GM18870 (cell line): ENCODE data around the gene HRAS.
"Not testable (repeated sequence)": the region's sequence is repeated elsewhere in the genome, so short reads cannot be mapped to it uniquely, and the experiment has no call there.

Source experiments
- ATAC-seq: cut with Tn5 transposase; IDR thresholded peaks from one replicate; pipeline ENCODE4 v1.9.1; 2021; ENCODE audit warnings: moderate library complexity; ENCODE audit not compliant: unreplicated experiment

Gene HRAS

GRCh38 chr11:534396-535209 lies 773 bp downstream of the HRAS start:
- no peak for ATAC-seq

DNA sequence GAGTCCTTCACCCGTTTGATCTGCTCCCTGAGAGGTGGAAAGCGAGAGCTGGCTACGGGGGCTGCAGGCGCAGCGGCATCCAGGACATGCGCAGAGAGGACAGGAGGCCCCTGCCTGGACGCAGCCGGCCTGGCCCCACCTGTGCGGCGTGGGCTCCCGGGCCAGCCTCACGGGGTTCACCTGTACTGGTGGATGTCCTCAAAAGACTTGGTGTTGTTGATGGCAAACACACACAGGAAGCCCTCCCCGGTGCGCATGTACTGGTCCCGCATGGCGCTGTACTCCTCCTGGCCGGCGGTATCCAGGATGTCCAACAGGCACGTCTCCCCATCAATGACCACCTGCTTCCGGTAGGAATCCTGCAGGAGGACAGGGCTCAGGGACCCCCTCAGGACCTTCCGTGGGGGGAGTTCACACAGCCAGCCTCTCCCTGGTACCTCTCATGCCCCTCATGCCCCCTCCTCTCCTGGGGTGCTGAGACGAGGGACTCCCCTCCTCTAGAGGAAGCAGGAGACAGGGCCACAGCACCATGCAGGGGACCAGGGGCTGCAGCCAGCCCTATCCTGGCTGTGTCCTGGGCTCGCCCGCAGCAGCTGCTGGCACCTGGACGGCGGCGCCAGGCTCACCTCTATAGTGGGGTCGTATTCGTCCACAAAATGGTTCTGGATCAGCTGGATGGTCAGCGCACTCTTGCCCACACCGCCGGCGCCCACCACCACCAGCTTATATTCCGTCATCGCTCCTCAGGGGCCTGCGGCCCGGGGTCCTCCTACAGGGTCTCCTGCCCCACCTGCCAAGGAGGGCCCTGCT lies 1.6 kb downstream of the HRAS start:
- ATAC-seq = no peak

GRCh38 chr11:532986-533585 lies 2.3 kb downstream of the HRAS start:
- no peak for ATAC-seq

GRCh38 chr11:532527-532985 lies 2.8 kb downstream of the HRAS start:
- ATAC-seq = no peak

DNA sequence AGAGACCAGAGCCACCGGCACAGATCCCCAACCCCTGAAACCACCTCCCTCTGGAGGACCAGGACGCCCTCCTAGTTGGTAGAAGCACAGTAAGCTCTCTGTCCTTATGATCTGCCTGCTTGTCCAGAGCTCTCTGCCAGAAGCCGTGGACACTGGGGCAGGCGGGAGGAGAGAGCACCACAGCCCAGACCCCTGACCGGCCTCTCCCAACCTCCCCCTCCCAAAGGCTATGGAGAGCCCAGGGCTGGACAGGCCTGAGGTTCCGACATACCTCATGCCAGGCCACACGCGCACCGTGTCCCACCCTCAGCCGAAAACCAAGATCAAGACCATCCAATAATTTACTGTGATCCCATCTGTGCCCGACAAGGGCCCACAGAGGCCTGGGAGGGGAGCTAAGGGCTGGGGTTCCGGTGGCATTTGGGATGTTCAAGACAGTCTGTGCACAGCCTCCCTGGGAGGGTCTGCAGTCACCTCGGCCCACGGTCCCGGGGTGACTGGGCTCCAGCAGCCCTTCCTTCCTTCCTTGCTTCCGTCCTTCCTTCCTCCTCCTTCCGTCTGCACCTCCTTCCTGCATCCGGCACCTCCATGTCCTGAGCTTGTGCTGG lies 3.4 kb downstream of the HRAS start:
- no peak for ATAC-seq

DNA sequence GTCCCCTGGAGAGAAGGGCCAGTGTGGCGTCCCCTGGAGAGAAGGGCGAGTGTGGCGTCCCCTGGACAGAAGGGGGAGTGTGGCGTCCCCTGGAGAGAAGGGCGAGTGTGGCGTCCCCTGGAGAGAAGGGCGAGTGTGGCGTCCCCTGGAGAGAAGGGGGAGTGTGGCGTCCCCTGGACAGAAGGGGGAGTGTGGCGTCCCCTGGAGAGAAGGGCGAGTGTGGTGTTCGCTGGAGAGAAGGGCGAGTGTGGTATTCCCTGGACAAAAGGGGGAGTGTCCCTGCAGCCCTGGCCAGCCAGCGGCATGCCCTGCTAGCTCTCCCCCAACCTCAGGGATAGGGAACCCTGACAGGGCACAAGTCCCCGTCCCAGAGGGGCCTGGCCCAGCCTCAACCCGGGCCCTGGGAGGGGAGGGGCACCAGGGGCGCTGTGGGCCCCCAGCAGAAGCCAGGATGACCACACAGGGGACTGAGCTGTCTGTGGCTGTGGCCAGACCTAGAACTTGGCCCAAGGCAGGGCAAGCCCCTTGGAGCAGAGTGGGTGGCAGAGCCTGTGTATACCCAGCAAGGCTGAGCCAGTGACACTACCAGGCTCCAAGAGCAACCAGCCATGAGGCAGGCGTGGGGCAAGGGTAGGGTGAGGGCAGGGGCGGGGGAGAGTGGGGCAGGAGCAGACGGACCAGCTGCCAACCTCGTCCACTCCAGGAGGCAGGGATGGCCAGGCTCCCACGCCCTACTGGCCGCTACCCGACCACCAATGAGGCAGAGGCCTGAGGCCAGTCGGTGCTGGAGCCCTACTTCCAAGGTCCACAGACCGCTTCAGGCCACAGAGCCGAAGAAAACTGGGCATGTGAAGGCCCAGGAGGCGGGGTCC lies 4.2 kb downstream of the HRAS start:
- ATAC-seq = no peak

- no peak for ATAC-seq
Measured at GRCh38 chr11:529728-530411, 5.5 kb downstream of the HRAS start.

DNA sequence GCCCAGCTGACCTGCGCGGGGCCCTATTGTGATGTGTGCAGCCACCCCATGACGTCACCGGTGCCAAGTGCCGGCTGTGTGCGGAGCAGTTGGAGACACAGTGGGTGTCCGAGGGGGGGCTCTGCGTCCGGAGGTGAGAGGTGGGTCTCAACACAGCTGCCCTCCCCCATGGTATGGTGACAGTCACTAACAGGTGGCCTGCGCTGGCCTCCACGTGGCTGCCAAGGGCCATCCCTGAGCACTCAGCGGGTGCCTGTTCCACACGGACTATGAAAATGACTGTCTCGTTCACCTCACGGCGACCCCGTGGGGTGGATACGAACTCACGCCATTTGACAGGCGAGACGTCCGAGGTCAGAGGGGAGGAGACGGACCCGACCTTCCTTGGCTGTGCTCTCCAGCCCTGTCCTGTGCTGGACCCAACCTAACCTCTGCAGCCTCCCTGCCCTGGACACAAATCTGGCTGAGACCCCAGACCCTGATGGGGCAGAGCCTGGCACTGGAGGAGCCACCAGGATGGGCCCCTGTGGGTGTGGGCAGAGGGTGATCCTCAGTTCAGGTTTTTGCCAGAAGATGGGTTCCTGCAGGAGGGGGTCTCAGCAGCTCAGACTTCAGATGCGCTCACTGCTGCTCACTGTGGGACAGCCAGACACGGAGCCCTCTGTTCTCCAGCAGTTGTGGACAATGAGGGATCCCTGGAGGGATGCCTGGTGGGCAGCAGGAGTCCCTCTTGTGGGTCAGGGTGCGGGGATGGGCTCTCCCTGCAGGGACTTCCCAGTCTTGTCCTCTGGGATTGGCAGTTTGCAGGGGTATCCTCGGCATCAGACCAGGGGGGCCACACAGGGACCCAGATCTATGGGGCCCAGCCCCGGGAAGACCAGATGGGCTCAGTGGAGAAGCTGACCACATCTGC lies 6.3 kb downstream of the HRAS start:
- ATAC-seq = no peak

DNA sequence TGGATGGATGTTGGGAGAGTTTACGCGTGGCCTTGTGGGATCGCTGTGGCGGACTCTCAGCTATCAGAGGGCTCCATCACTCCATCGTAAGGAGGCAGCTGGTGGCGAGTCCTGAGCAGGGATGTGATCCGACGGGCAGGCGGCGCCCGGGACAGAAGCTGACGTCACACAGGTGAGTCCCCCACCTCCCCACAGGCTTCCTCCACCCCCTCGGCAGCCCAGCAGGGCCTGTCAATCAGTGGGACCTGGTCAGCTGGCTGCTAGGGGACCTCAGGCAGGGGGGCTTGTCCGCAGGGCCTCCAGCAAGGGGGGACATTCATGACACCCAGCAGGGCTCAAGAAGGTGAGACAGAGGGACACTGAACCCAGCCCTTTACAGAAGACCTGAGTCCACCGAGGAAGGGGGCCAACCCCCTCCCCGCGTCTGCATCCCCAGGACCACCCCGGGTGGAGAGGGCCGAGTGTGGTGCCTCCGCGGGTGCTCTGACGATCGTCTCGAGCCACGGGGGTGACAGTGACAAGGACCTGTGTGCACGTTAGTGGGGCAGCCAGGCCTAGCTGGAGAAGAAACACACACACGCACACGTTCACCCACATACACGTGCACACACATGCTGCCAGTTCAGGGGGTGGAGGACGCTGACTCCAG lies 7.1 kb downstream of the HRAS start:
- ATAC-seq = no peak

DNA sequence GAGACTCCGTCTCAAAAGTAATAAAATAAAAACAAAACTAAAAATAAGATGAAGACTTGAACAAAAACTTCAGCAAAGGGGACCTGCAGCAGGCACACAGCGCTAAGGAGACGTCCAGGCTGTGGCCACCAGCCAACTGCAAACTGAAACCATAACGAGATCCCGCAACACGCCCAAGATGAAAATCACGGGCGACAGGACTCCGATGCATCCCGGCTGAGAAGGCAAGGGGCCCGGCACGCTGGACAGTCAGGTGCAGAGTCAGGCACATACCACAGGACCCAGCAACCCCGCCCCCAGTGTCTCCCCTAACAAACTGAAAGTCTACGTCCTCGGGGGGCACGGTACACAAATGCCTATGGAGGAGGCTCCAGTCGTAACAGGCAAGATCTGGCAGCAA lies 9.2 kb downstream of the HRAS start:
- no peak for ATAC-seq

- ATAC-seq = no peak
Measured at GRCh38 chr11:521177-521688, 14.1 kb downstream of the HRAS start.

DNA sequence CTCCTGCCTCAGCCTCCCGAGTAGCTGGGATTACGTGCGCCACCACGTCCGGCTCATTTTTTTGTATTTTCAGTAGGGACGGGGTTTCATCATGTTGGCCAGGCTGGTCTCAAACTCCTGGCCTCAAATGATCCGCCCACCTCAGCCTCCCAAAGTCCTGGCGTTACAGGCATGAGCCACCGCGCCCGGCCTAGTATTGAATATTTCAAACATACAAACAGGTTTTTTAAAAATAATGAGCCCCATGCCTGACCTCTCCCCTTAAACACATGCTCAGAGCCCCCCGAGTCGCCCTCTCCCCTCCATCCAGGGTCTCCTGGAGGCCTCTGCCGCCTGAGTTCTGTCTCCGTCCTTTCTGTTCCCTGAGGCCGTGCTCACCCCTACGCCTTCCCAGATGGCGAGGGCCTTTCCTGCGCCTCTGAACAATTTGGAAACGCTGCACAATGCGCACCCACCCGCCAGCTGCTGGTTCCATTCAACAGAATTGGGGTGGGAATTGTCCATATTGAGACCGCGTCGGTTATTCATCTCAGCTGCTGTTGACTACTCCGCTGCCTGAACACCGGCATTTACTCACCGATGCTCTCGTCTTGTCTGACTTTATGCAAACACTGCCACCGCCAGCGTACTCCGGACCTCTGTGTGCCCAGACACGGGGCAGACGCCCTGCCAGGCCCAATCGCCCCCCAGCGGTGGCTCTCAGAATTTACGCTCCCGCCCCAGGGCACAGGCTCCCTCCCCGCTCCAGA lies 14.8 kb downstream of the HRAS start:
- ATAC-seq = no peak

DNA sequence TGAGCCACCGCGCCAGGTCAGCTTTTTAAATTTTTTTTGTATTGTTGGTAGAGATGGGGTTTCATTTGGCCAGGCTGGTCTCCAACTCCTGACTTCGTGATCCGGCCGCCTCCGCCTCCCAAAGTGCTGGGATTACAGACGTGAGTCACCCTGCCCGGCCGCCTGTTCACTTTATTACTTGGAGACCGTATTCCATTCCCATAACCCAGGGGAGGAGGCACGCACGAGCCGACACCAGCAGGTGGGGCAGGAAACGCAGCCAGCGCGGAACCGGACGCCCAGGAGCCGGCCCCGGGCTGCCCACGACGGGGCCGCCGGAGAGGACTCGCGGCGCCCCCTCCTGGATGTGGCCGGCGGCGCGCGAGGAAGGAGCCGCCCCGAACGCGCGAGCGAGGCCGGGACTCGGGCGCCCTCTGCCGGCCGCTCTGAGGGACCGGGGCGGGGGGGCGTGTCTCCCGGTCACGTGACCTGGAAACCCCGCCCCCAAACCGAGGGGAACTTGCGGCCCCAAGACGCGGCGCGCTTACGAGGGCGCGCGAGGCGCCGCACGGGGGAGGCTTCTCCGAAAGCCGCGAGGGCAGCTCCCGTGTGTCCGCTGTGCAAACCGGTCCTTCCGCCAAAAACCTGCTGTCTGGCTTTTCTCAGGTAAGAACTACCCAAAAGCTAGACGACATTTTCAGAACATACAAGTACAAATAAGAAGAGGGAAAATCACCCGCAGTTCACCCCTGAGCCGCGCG lies 16.7 kb downstream of the HRAS start:
- ATAC-seq = no peak

- ATAC-seq = not testable (repeated sequence)
Measured at GRCh38 chr11:516918-517685, 18.3 kb downstream of the HRAS start.

DNA sequence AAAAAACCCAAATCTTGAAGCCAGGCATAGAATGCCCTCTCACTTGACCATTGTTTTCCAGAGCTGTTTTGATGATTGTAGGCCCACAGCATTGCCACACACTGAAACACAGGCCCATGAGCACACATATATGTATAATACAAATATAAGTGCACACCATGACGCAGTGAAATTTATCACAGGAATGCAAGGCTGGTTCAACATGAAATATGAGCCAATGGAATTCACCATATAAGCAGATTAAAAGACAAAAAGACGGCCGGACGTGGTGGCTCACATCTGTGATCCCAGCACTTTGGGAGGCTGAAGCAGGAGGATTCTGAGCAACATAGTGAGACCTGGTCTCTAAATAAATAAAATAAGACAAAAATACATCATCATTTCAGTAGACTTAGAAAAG lies 19.0 kb downstream of the HRAS start:
- ATAC-seq = no peak

- ATAC-seq = no peak
Measured at GRCh38 chr11:515131-515530, 20.2 kb downstream of the HRAS start.
